Testis (tissue), 3 donors: ENCODE measurements around the gene TRUB1. TPM values are rescaled to one million over a fixed set of nuclear protein-coding genes. Genes with fewer than 3 reads are reported as not detected.
A peak's percentile ranks its signal among the peaks of the same experiment; 100 is the strongest.

ENCODE experiments used
- DNase-seq: peaks from one replicate; pipeline ENCODE4 v3.0.0-alpha.2; 2019
- H3K27ac ChIP-seq, 2 donors: fragments of 200-600 bp; sonication (generic); one replicate each; pipeline ENCODE4 v1.5.1; 2019
- H3K27me3 ChIP-seq: fragments of 200-600 bp; sonication (generic); one replicate; pipeline ENCODE4 v1.5.1; 2019
- H3K36me3 ChIP-seq: fragments of 200-600 bp; sonication (generic); one replicate; pipeline ENCODE4 v1.5.1; 2017; ENCODE audit warnings: low read depth; ENCODE audit errors: missing control alignments
- H3K4me1 ChIP-seq: fragments of 200-600 bp; sonication (generic); one replicate; pipeline ENCODE4 v1.5.1; 2019
- H3K4me3 ChIP-seq, 2 donors: fragments of 200-600 bp; sonication (generic); one replicate each; pipeline ENCODE4 v1.5.1; 2017 to 2019
- H3K9me3 ChIP-seq: fragments of 200-600 bp; sonication (generic); one replicate; pipeline ENCODE4 v1.5.1; 2017
- CTCF ChIP-seq, 3 experiments: fragments of 450-650 bp in 2 of 3; fragments of 200-600 bp in 1 of 3; sonication (generic) in 1 of 3; IDR thresholded peaks; one replicate each; pipeline ENCODE4 v1.5.1; 2016 to 2019; ENCODE audit warnings: antibody characterized with exemption in 3 of 3, mild to moderate bottlenecking in 2 of 3, moderate library complexity in 1 of 3
- POLR2A ChIP-seq: fragments of 450-650 bp; IDR thresholded peaks from one replicate; pipeline ENCODE4 v1.6.1; 2017; ENCODE audit warnings: antibody characterized with exemption, mild to moderate bottlenecking, moderate library complexity
- WGBS, 2 donors: methylation state at CpG; one replicate each; pipeline ENCODE4 v1.1.5; 2018; 5-methylcytosine and 5-hydroxymethylcytosine counted together
- intact Hi-C: fragments of 100-400 bp; cut with DNase I; formaldehyde crosslinking; loops from one replicate; pipeline ENCODE4 v1.15.1; 2023; ENCODE audit warnings: low total_unique reads
- polyA plus RNA-seq: library from polyadenylated mRNA; stranded (reverse); fragments of 350-450 nt; fragmentation: Illumina TruSeq; extraction: RNeasy Lipid Tissue Mini Kit (QIAGEN cat#74804); gene quantifications from one replicate; pipeline ENCODE4 v1.2.3, GENCODE V29; 2014; ENCODE audit warnings: low read depth, low replicate concordance; ENCODE audit not compliant: insufficient read depth
- total RNA-seq, 2 donors: library from RNA; depleted of rRNA; stranded (reverse); fragments of >200 nt; gene quantifications; one replicate each; pipeline ENCODE4 v1.2.3, GENCODE V29; 2016

The TRUB1 gene
- total and polyA plus RNA-seq, 3 donors from 2014 or later, result 33.5 to 44.5 (median 43.5) TPM

DNA sequence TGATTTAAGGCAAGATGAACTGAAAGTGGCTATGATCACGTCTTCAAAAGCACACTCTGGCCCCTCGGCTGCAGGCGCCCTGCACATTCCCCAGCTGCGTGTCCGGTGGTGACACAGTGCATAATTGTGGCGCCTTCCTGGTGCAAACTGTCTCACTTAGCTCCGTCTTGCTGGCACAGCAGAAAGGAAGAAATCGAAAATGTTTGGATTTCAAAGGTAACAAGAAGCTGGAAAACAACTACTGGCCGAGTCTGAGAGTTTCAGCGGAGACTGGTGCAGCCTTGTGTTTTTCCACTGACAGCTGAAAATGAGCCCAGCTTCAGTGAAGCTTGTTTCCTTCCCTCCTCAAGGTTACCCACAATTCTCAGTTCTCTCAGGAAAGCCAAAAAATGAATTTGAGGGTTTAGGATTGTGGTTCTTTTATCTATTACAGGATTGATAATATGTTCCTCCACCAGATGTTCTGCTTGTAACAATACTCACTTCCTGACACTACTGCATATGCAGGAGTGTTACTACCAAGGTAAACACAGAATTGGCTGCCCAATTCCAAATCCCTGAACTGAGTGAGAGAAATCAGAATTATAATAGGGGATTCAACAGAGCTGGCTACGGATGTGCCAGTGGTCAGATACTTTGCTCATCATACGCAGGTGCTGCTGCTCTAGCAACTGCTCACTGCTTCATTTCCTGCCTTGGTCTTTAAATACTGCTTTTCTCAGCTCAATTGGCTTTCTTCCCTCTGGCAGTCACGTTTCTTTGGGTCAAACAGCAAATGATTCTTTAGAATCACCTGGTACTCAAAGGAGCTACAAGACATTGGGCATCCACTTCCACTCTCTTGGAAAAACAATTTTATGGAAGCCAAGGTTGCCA, 63.7 kb downstream of the TRUB1 start:
- intact Hi-C loops, result no loop called here
- H3K9me3 ChIP-seq, result no peaks in the 10 kb centered on the region
- TF ChIP-seq POLR2A (no peak), CTCF (IDR thresholded peaks at IDR 0.05) (no peak)
- no peaks in the 10 kb centered on the region for H3K36me3 ChIP-seq
- H3K4me3 ChIP-seq, result no peak overlapping the region
- WGBS, 2 donors, result 42 to 50% methylated on average over 13 of the region's 13 CpGs
- no peak overlapping the region for H3K27ac ChIP-seq
- no peaks in the 10 kb centered on the region for H3K4me1 ChIP-seq
- DNase-seq, result peak; percentile 27
- H3K27me3 ChIP-seq, result no peaks in the 10 kb centered on the region

DNA sequence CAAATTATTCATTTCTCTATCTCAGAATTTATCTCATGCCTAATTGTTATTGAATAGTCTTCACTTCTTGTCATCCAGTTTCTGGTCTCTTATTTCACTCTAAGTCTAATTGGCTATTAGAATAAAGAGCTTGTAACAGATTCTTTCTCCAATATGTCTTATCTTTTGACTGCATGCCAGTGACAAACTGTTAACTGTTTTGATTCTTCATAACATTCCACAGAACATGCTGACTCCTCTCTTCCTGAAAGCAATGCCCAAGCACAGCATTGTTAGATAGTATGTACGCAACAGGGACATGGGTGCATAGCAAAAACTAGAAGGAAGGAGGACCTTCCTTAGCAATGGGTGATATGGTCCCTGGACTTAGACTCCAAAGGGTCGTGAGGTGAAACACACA, 65.4 kb downstream of the TRUB1 start:
- intact Hi-C loops, result no loop called here
- TF ChIP-seq POLR2A, result no peak
- TF ChIP-seq CTCF (IDR thresholded peaks at IDR 0.05), result no peak
- WGBS, 2 donors, result 50 to 61% methylated on average over 2 of the region's 2 CpGs

DNA sequence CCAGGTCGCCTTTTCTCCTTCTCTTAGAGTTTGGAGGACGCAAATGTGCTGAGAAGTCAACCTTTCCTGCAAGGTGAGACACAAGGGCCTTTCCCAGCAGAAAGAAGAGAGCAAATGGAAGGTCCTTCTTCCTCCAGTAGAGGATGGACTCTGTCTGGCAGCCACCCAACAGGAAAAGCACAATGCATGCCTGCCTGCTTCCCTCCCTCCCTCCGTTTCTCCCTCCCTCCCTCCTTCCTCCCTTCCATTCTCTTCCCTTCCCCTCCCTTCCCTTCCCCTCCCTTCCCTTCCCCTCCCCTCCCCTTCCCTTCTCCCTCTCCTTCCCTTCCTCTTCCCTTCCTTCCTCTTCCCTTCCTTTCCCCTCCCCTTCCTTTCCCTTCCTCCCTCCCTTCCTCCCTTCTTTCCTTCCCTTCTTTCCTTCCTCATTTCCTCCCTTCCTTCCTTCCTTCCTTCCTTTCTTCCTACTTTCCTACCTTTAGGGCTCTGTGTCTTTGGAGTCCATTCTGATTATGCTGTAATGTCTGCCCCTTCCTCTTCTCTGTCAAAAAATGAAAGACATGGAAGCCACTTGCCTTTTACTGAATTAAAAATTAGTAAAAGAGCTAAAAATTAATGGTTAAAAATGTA, 66.4 kb downstream of the TRUB1 start:
- intact Hi-C loops, result no loop called here
- no peaks in the 10 kb centered on the region for H3K4me1 ChIP-seq
- no peak for DNase-seq

More for the DNA sequence above, 65.4 kb downstream of the TRUB1 start:
- Histone ChIP-seq H3K27ac (no peak overlapping the region), H3K9me3 (no peaks in the 10 kb centered on the region), H3K36me3 (no peaks in the 10 kb centered on the region), H3K4me1 (no peaks in the 10 kb centered on the region), H3K27me3 (no peaks in the 10 kb centered on the region), H3K4me3 (no peak overlapping the region)
- DNase-seq, result no peak

GRCh38 chr10:115005771-115006170, 67.8 kb downstream of the TRUB1 start:
- TF ChIP-seq POLR2A, result no peak
- no peak for TF ChIP-seq CTCF (IDR thresholded peaks at IDR 0.05)
- intact Hi-C loops, result loop anchor here (5.0 kb wide), 1 partner anchor 38 kb away; no protein-coding TSS in a partner anchor
- 92 to 97% methylated on average over 8 of the region's 8 CpGs for WGBS, 2 donors
- H3K27ac ChIP-seq, result no peak overlapping the region
- H3K4me1 ChIP-seq, result no peaks in the 10 kb centered on the region
- H3K4me3 ChIP-seq, result no peak overlapping the region
- no peak for DNase-seq
- H3K27me3 ChIP-seq, result no peaks in the 10 kb centered on the region
- H3K36me3 ChIP-seq, result no peaks in the 10 kb centered on the region
- no peaks in the 10 kb centered on the region for H3K9me3 ChIP-seq

More for the DNA sequence above, 66.4 kb downstream of the TRUB1 start:
- Histone ChIP-seq H3K9me3 (no peaks in the 10 kb centered on the region), H3K27ac (no peak overlapping the region), H3K27me3 (no peaks in the 10 kb centered on the region), H3K4me3 (no peak overlapping the region), H3K36me3 (no peaks in the 10 kb centered on the region)
- WGBS, 2 donors, result 83 to 91% methylated on average over 3 of the region's 3 CpGs
- no peak for TF ChIP-seq POLR2A
- no peak for TF ChIP-seq CTCF (IDR thresholded peaks at IDR 0.05)
